Epithelial cell of umbilical artery (primary cell): ENCODE results near the gene YES1. TPM values are rescaled to one million over a fixed set of nuclear protein-coding genes. Genes with fewer than 3 reads are reported as not detected.

Experiments used
- total RNA-seq: library from RNA; depleted of rRNA; stranded (reverse); fragments of >200 nt; gene quantifications from 2 replicates; pipeline ENCODE4 v1.2.3, GENCODE V29; 2014

YES1 gene
- total RNA-seq = 189 and 380 TPM in 2 replicates

DNA sequence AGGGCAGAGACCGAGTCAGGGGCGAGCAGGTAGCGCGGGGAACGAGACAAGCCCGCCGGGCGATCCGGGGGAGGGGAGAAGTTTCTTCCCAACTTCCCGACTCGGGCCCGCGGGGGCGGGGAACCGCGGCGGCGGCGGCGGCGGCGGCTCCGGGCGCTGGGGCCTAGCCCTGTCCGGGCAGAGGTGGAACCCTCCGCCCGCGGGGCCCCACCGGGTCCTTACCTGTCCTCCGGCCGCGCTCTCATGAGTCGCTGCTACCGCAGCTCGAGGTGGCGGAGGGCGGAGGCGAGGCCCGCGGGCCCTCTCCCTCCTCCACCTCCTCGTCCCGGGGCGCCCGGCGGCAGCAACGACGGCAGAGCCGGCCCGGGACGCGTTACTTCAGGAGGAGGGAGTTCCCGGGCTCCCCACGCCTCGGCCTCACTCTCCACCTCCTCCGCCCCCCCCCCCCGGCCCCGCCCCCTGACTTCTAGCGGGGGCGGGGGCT is at the start of gene YES1:
Gene YES1 (minus strand): TSS at position 351 of the 484 bp plus-strand sequence. CDS start 55,415 bp downstream, outside the sequence.

DNA sequence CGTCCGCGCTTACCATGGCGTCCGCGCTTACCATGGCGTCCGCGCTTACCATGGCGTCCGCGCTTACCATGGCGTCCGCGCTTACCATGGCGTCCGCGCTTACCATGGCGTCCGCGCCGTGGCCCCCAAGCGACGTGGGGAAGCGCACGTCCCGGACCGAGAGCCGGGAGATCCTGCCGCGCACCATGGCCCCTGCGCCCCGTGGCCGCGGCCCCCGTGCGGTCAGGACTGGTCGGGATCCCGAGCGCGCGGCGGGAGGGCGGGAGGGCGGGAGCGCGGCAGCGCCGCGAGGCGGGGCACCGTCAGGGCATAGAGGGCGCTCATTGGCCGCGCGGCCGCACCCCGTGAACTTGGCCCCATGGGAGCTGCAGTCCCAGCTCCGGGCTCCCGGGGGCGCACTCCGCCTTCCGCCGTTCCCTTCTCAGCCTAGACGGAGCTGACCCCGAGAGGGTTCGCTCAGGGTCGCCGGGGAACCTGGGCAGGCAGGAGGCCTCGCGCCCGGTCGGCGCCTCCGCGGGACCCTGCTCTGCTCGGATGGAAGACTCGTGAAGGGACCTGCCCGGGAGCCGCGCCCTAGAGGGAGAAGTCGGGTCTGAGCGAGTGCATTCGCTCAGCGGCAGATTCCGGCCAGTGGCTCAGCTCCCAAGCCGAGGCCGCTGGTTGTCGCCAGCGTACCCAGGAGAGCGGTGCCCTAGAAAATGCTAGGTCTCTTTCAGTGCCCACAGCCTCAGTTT is 99.5 kb downstream of the YES1 start, which contains the start of gene ENOSF1:
Gene ENOSF1 (minus strand): TSS at position 230 of the 734 bp plus-strand sequence. CDS start 43 bp downstream, at position 187.

Other genes starting within 250 kb of the YES1 start
- gene CETN1, start 231.9 kb downstream of the YES1 start, total RNA-seq = not detected in 2 replicates
- not detected in 2 replicates for gene CLUL1, start 215.3 kb downstream of the YES1 start, total RNA-seq
- gene TYMS, start 154.6 kb downstream of the YES1 start, total RNA-seq = 23.6 and 32.5 TPM in 2 replicates
- gene ENOSF1, start 99.6 kb downstream of the YES1 start, total RNA-seq = 22.1 and 40.6 TPM in 2 replicates
- gene ADCYAP1, start 92.6 kb upstream of the YES1 start, total RNA-seq = not detected in 2 replicates